PC-9 (cell line): ENCODE measurements around the gene ETV1.

ENCODE experiments used
- EZH2 ChIP-seq: fragments of 200-600 bp; sonication (generic); IDR thresholded peaks from 2 replicates; pipeline ENCODE4 v1.8.0; 2017; ENCODE audit warnings: antibody characterized with exemption, low read depth
- TF ChIP-seq, protein P1 (sequence below): fragments of 200-600 bp; sonication (generic); conservative IDR thresholded peaks from 2 replicates; pipeline ENCODE4 v1.6.1; 2017; ENCODE audit warnings: mixed run types, antibody characterized with exemption, mild to moderate bottlenecking, moderate library complexity

- TF ChIP-seq, protein P1, sequence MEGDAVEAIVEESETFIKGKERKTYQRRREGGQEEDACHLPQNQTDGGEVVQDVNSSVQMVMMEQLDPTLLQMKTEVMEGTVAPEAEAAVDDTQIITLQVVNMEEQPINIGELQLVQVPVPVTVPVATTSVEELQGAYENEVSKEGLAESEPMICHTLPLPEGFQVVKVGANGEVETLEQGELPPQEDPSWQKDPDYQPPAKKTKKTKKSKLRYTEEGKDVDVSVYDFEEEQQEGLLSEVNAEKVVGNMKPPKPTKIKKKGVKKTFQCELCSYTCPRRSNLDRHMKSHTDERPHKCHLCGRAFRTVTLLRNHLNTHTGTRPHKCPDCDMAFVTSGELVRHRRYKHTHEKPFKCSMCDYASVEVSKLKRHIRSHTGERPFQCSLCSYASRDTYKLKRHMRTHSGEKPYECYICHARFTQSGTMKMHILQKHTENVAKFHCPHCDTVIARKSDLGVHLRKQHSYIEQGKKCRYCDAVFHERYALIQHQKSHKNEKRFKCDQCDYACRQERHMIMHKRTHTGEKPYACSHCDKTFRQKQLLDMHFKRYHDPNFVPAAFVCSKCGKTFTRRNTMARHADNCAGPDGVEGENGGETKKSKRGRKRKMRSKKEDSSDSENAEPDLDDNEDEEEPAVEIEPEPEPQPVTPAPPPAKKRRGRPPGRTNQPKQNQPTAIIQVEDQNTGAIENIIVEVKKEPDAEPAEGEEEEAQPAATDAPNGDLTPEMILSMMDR, result no peak
- TF ChIP-seq EZH2, result no peak
Observed at GRCh38 chr7:13981070-13981469, 8.4 kb downstream of the ETV1 start.
